HG02973 (cell line): ENCODE measurements around the gene SMIM15.

ENCODE experiments used
- ATAC-seq: cut with Tn5 transposase; IDR thresholded peaks from one replicate; pipeline ENCODE4 v1.9.1; 2021; ENCODE audit warnings: moderate library complexity; ENCODE audit not compliant: unreplicated experiment

SMIM15 gene

DNA sequence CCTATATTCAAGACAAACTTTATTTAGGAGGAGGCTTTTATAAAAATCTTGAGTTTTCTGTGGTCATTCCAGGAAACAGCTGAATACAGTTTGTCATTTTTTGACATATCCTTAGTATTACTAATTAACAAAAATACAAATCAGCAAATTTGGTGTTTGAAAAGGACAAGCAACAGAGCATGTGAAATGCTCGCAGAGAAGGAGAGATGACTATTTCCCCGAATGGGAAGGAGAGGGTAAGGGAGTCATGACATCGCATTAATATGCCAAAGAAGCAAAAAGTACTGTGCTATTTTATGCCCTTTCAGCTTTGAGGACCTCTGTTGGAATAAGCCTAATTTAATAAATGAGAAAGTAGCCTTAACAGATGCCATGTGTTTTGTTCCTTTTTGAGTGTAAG, 1.8 kb downstream of the SMIM15 start:
- ATAC-seq, result no peak

DNA sequence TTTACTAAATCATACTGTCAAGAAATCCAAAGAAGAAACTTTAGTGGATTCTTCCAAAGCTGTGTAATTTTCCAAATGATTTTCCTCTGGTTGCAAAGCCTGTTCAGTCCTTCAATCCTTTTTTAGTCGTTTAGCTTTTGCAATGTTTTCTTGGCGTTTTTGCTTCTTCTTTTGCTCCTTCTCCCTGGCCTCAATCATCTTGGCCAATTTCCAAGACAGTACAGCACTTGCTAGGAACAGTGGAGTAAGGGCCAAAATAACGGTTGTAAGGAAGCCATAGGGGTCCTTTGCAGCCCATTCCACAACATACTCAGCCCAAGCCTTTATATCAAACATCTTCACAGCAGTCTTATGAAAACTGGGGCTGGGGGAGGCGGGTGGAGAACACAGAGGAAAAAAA, 2.4 kb downstream of the SMIM15 start:
- ATAC-seq, result no peak

DNA sequence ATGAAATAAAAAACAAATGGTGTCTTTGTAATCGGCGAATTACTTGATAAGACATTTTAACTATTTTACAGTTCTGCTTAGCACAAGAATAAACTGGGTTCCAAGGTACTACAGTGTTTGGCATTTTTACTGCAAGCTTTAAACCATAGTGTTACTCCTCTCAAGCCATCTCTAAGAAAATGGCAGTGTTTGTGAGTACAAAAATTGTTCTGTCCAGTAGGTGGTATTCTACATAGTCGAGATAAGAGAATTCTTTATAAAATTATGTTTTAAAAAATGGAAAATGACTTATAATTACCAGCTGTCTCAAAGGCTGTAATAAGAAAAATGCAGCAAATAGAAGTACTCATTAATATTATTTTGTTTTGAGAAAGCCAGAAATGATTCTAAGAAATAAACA, 3.2 kb downstream of the SMIM15 start:
- no peak for ATAC-seq

DNA sequence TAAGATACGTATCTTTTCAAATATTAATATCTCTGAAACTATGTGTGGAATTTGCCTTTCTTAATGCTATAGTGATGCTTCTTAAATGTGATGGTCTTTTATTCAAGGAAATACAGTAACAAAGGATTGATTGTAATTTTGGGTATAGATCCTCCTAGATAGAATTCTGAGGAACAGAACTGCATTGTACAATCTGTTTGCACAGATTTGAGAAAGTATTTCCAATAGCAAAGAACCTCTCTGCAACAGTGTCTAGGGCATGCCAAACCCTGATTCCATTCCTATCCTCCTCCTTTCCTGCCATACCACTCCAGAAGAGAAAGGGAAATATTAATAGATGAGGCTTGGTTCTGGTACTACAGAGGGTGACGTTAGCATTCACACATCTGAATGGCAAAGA, 10.4 kb downstream of the SMIM15 start:
- ATAC-seq, result no peak

DNA sequence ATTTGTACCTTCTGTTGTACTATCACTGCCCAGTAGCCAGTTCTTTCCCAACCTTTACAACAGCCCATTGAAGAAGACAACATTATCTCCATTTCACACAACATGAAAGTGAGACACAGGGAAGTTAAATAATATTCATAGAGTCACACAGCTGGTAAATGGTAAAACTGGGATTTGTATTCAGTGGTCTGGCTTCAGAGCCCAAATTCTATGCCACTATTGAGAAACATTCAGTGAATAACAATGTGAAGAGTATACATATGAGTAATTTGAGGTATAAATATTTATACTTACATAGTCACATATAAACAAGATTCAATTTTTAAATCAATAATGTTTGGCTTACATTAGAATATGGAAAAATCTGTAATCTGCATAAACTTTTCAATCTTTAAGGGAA, 13.8 kb downstream of the SMIM15 start:
- ATAC-seq, result no peak

DNA sequence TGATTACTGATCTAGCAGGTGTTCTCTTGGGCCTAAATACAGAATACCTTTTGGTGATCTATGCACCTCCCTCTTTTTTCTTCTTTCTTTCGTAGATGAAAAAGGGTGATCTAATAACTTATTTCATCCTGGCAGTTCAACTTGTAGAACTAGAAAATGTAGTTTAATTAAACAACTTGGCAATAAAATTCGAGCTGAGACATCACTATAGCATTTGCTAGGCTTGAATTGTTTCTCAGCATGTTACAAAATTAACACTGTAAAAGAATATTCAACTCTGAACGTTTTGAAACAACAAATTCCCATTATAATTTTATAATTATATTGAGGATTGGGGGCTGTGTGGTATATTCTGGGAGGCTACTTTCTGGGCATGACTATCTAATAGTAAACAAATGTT, 19.5 kb downstream of the SMIM15 start:
- no peak for ATAC-seq

DNA sequence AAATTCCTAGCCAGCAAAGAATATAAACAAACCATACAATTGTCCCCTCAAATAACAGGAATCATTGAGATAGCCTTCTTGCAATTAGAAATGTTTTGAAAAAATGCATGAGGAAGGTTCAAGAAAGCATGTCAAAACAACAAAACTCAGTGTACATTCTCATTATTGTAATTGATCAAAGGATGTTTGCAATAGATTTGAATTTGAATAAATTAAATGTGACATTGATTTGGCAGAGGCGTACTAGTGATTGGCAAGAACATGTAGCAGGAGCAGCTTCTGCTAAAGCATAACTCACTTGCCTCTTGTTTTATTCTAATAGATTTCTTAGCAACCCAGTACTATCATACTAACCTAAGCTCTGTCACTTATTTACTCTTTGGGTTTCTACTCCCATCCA, 19.9 kb downstream of the SMIM15 start:
- ATAC-seq, result no peak

DNA sequence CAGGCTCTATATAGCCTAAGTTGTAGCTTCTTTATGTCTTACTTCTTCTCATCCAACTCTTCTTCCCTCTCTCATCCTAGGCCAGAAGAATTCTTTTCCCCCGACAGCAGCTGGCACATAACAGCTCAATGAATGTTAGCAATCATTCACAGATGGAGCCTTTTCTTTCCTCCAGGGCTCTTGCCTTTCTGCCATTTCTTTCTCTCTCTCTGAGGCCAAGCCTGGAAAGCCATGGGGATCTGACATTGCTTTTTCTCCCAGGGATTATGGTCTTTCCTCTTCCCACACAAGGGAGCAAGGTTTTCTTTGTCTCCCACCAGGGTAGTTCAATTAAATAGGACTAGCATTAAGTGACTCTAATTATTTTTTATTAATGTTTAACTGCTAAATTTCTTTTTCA, 20.5 kb downstream of the SMIM15 start:
- ATAC-seq, result no peak

DNA sequence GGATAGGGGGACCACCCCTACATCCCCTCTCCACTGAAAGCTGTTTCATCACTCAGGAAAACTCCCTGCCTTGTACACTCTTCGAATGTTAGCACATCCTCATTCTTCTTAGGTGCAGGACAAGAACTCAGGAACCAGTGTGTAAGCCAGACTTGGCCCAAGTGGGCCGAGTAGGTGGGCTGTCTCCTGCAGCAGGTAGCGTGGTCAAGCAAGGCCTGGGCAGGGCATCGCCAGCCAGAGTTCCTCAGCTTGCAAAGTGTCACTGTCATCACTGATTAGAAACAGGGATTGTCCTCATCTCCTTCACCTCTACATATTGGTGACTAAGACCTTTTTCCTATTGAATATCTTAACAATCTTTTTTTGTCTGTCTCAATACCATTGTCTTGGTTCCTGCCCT, 22.3 kb downstream of the SMIM15 start:
- ATAC-seq, result no peak

DNA sequence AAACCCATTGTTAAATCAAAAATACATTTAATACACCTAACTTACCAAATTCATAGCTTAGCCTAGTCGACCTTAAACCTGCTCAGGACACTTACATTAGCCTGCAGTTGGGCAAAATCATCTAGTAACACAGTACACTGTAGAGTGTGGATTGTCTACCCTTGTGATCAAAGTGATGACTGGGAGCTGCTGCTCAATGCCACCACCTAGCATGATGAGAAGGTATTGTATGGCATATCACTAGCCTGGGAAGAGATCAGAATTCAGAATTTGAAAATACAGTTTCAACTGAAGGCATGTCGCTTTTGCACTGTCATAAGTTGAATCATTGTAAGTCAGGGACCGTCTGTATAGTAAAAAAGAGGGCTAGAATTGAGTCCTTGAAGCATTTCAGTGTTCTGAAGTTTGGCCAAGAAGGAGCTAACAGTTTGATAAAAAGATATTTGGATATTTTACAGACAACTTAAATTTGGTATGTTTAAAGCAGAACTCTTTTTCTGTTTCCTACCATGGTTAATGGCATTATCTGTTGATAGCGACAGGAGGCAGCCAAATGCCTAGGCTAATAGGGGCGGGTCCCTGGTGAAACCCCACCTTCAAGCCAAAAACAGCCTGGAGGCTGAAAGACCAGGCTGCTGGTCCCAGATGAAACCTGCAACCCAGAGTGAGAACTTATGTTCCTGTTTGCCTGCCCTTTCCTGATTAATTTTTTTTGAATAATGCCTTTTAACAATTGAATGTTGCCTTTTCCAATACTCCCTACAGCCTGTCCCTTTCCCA, 23.0 kb downstream of the SMIM15 start:
- ATAC-seq, result no peak

DNA sequence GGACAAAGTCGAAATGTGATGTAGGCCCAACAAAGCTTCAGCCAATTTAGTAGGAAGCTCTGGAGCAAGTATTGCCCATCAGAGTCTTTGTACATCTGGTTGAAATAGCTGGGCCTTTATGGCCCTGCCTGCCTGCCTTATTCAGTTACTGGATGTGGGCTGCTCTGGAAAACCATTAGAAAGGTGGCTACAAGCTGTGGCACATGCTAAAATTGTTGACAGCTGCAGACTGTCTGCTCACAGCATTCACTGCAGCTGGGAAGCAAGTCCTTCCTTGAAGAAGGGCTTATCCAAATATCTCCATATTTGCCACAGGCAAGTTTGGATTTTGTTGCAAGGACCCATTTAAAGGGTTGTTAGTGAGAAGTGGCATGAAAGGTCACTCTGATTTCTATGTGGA, 24.4 kb downstream of the SMIM15 start:
- ATAC-seq, result no peak

DNA sequence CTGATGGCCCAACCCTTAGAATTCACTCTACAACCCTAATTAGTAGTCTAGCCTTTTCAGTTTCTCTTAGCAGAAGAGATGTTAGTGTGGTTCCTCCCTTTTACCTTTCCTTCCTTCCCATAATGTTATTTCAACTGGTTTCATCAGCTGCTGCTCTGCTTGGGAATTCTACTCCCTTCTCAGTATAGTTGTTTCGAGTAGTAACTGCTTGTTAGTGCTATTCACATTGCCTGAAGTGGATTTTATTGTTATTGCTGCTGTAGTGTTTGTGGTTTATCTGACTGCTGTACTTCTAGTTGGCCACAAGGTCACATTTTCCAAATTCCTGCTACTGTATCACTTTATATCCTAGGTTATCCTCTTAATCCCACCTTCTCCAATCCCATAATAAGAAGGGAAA, 29.7 kb downstream of the SMIM15 start:
- no peak for ATAC-seq

DNA sequence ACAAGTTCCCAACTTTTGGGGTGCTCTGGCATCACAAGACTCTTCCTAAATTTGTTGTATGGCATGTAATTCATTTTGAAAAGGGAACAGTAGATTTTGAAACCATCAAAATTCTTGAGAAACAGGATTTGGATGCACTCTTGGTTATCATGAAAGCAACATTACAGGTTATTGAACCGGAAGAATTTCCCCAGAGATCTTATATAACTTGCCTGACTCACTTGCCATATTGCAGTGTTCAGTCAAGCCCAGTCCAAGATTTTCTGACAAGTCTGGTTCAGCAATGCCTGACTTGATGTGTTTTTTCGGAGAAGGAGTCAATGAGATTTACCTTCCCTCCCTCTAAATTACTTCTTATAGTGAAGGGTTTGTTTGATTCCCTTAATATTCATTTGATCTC, 32.0 kb downstream of the SMIM15 start:
- no peak for ATAC-seq

DNA sequence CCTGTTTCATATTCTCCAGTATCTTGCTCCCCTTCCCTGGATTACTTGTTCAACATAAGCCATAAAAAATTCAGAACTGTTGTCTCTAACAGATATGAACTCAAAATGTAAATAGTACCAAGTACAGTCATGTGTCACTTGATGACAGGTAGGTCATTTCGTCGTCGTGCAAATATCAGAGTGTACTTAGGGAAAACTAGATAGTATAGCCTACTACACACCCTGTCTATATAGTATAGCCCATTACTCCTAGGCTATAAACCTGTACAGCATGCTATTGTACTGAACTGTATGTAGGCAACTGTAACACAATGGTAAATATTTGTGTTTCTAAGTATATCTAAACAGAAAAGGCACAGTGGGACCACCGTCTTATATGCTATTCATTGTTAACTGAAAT, 39.1 kb downstream of the SMIM15 start:
- ATAC-seq, result no peak

DNA sequence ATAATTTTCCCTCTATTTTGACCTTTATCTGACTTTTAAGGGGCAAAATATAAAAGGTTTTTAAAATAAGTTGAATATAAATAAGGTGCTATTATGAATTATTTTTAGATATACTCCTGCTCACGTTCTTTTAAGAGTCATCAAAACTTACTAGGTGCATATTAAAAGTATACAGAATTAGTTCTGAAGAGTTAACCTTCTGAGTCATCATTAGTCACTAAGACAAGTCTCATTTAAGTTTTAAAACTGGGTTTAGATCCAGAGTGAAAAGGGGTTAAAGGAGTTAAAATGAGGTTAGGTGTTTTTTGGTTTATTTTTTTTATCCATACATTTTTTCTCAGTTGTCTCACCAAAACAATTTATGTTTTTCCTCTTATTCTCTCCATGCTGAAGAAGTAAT, 41.7 kb downstream of the SMIM15 start:
- no peak for ATAC-seq

DNA sequence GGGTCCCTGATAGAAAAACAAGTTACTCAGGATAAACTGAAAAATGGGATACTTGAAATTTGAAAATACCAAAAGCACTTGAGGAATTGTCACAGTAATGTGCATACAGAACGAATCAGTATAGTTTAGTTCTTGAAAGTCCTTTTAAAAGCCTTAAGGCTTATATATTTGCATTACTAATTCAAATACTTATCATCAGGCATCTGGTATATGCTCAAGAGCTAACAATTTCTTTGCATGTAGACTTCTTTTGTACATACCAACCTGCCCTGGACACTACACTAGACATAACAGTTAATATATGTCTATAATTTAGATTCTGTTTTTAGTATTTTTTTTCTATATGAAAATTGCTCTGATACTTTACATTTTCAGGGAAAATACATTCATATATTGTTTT, 43.2 kb downstream of the SMIM15 start:
- no peak for ATAC-seq

DNA sequence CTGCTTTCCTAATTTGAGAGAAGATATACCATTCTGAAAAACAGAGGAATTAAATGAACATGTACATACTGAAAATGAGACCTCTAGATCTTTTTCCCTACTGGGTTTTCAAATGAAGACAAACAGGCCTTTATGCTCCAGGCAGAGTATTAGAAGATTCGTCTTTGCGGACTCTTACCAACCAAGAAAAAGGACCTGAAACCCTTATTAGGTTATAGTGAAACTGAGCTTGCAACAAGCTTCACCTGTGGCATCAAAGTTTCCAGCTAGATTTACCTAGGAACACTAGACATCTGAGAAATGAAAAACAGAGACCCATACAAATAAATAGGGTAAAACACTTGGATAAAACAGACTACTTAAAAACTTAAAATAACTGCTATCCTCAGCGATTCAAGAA, 46.3 kb downstream of the SMIM15 start:
- ATAC-seq, result no peak

DNA sequence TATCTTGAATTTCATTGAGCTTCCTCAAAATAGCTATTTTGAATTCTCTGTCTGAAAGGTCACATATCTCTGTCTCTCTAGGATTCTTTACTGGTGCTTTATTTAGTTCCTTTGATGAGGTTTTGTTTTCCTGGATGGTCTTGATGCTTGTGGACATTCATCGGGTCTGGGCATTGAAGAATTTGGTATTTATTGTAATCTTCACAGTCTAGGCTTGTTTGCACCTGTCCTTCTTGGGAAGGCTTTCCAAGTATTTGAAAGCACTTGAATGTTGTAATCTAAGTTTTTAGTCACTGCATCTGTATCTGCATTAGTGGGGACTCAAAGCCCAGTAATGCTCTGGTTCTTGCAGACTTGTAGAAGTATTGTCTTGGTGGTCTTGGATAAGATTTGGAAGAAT, 47.8 kb downstream of the SMIM15 start:
- no peak for ATAC-seq
